ENCODE results near the gene RPS6KA3.

GRCh38 chrX:20229155-20229554 lies 37.6 kb downstream of the RPS6KA3 start:
- TF ChIP-seq POLR2A (IDR thresholded peaks at IDR 0.05; ENCODE audit: low read depth) (no peak), EP300 (IDR thresholded peaks at IDR 0.05) (no peak)
